DOHH2 (cell line): ENCODE results near the gene MLLT6.

ENCODE experiments used
- H3F3A ChIP-seq: fragments of 200-600 bp; sonication (generic), shearing (Covaris generic); 2 replicates; pipeline ENCODE4 v1.6.0; 2016; ENCODE audit warnings: antibody characterized with exemption, mild to moderate bottlenecking; ENCODE audit not compliant: control insufficient read depth, insufficient read depth
- H3K27ac ChIP-seq: fragments of 200-600 bp; sonication (generic); 2 replicates; pipeline ENCODE4 v1.5.1; 2014; ENCODE audit warnings: low read depth, mild to moderate bottlenecking, low read length, moderate library complexity
- H3K27me3 ChIP-seq: fragments of 200-600 bp; sonication (generic); 2 replicates; pipeline ENCODE4 v1.6.1; 2014; ENCODE audit warnings: mild to moderate bottlenecking, low read length, mixed read lengths; ENCODE audit not compliant: control insufficient read depth
- H3K36me3 ChIP-seq: fragments of 200-600 bp; sonication (generic); 2 replicates; pipeline ENCODE4 v1.6.1; 2014; ENCODE audit warnings: mild to moderate bottlenecking, low read length, moderate library complexity, mixed read lengths; ENCODE audit not compliant: control insufficient read depth
- H3K4me1 ChIP-seq: fragments of 200-600 bp; sonication (generic); 2 replicates; pipeline ENCODE4 v1.6.1; 2014; ENCODE audit warnings: mild to moderate bottlenecking, low read length, mixed read lengths; ENCODE audit not compliant: control insufficient read depth
- H3K4me2 ChIP-seq: fragments of 200-600 bp; sonication (generic); 2 replicates; pipeline ENCODE4 v1.6.0; 2014; ENCODE audit warnings: mild to moderate bottlenecking, low read length, moderate library complexity
- H3K4me3 ChIP-seq: fragments of 200-600 bp; sonication (generic); 2 replicates; pipeline ENCODE4 v1.5.1; 2014; ENCODE audit warnings: mild to moderate bottlenecking, low read length, mixed read lengths
- H3K79me2 ChIP-seq: fragments of 200-600 bp; sonication (generic); 2 replicates; pipeline ENCODE4 v1.6.1; 2014; ENCODE audit warnings: mild to moderate bottlenecking, low read length, mixed read lengths; ENCODE audit not compliant: control insufficient read depth
- H3K9me2 ChIP-seq: fragments of 200-600 bp; sonication (generic); replicated peaks from 2 replicates; pipeline ENCODE4 v1.6.1; 2014; ENCODE audit warnings: mild to moderate bottlenecking, low read length, mixed read lengths; ENCODE audit not compliant: control insufficient read depth
- H3K9me3 ChIP-seq: fragments of 200-600 bp; sonication (generic); 2 replicates; pipeline ENCODE4 v1.6.1; 2014; ENCODE audit warnings: antibody characterized with exemption, low read length, mixed read lengths; ENCODE audit not compliant: control insufficient read depth, insufficient read depth
- H4K20me1 ChIP-seq: fragments of 200-600 bp; sonication (generic); 2 replicates; pipeline ENCODE4 v1.6.0; 2014; ENCODE audit warnings: low read depth, mild to moderate bottlenecking, antibody characterized with exemption, low read length, moderate library complexity; ENCODE audit not compliant: control insufficient read depth, insufficient read depth
- CTCF ChIP-seq: fragments of 200-600 bp; sonication (generic); IDR thresholded peaks from one replicate; pipeline ENCODE4 v1.5.1; 2014; ENCODE audit warnings: antibody characterized with exemption, mild to moderate bottlenecking, low read depth, low read length; ENCODE audit not compliant: poor library complexity, severe bottlenecking
- EZH2phosphoT487 ChIP-seq: fragments of 200-600 bp; sonication (generic); IDR thresholded peaks from 2 replicates; pipeline ENCODE4 v1.6.1; 2017; ENCODE audit warnings: borderline replicate concordance, mild to moderate bottlenecking, antibody characterized with exemption, low read length, moderate library complexity, mixed read lengths

The MLLT6 gene

GRCh38 chr17:38750312-38751121, 45.4 kb downstream of the MLLT6 start:
- TF ChIP-seq CTCF (no peak), EZH2phosphoT487 (no peak)
- Histone ChIP-seq H3K27ac (peak overlapping the region; percentile 23; the same call in 1 of the 2 replicates), H3K4me2 (peak overlapping the region; percentile 73), H3K9me2 (no peaks in the 10 kb centered on the region), H3K4me1 (peaks cover 62% of the 10 kb centered on the region), H4K20me1 (no peaks in the 10 kb centered on the region; the same call in 1 of the 2 replicates), H3K27me3 (peaks cover 20% of the 10 kb centered on the region), H3K4me3 (peak overlapping the region; percentile 91), H3K79me2 (peaks cover 30% of the 10 kb centered on the region), H3K9me3 (no peaks in the 10 kb centered on the region), H3K36me3 (peaks cover 22% of the 10 kb centered on the region), H3F3A (peaks cover 21% of the 10 kb centered on the region)

GRCh38 chr17:38751144-38751807, 46.2 kb downstream of the MLLT6 start:
- no peaks in the 10 kb centered on the region; the same call in 1 of the 2 replicates for H4K20me1 ChIP-seq
- TF ChIP-seq EZH2phosphoT487: no peak
- no peak for TF ChIP-seq CTCF
- H3K9me2 ChIP-seq: no peaks in the 10 kb centered on the region
- peaks cover 29% of the 10 kb centered on the region for H3K36me3 ChIP-seq
- H3K79me2 ChIP-seq: peaks cover 33% of the 10 kb centered on the region
- no peaks in the 10 kb centered on the region for H3K9me3 ChIP-seq
- peaks cover 55% of the 10 kb centered on the region for H3K4me1 ChIP-seq
- H3K4me2 ChIP-seq: peak overlapping the region; percentile 73
- peak overlapping the region; percentile 91 for H3K4me3 ChIP-seq
- H3K27ac ChIP-seq: peak overlapping the region; percentile 23
- H3F3A ChIP-seq: peaks cover 19% of the 10 kb centered on the region
- H3K27me3 ChIP-seq: peaks cover 20% of the 10 kb centered on the region

- H3K9me2 ChIP-seq: no peaks in the 10 kb centered on the region
- H3K4me3 ChIP-seq: peak overlapping the region; percentile 91
- H4K20me1 ChIP-seq: no peaks in the 10 kb centered on the region; the same call in 1 of the 2 replicates
- no peak for TF ChIP-seq CTCF
- no peak for TF ChIP-seq EZH2phosphoT487
- H3F3A ChIP-seq: peaks cover 14% of the 10 kb centered on the region
- no peaks in the 10 kb centered on the region for H3K9me3 ChIP-seq
- H3K27me3 ChIP-seq: peaks cover 20% of the 10 kb centered on the region
- H3K27ac ChIP-seq: peak overlapping the region; percentile 81
- H3K4me1 ChIP-seq: peaks cover 49% of the 10 kb centered on the region
- peaks cover 33% of the 10 kb centered on the region for H3K79me2 ChIP-seq
- H3K36me3 ChIP-seq: peaks cover 32% of the 10 kb centered on the region
- peak overlapping the region; percentile 73 for H3K4me2 ChIP-seq
These were observed 46.8 kb downstream of the MLLT6 start for GRCh38 chr17:38751808-38752307.
